Transverse colon (tissue), 4 donors: ENCODE data around the gene KHDC4.

ENCODE experiments used
- EP300 ChIP-seq: sonication (generic); formaldehyde crosslinking; IDR thresholded peaks from one replicate; pipeline ENCODE4 v1.6.1; 2017; ENCODE audit warnings: antibody characterized with exemption, low read depth
- POLR2A ChIP-seq: fragments of 450-650 bp; IDR thresholded peaks from one replicate; pipeline ENCODE4 v1.6.1; 2016; ENCODE audit warnings: antibody characterized with exemption, mild to moderate bottlenecking, moderate library complexity
- POLR2AphosphoS5 ChIP-seq, 3 donors: sonication (generic); formaldehyde crosslinking; IDR thresholded peaks; one replicate each; pipeline ENCODE4 v1.6.1; 2016; ENCODE audit warnings: antibody characterized with exemption in 3 of 3
- TF ChIP-seq, protein P1 (sequence below), 5 experiments: fragments of 200-600 bp in 3 of 5; fragments of 450-650 bp in 2 of 5; sonication (generic) in 3 of 5; IDR thresholded peaks; 1 replicate in 2 of 5; 2 replicates in 3 of 5; pipeline ENCODE4 v1.5.1; 2016 to 2017; ENCODE audit warnings: antibody characterized with exemption in 5 of 5, inconsistent platforms in 3 of 5, mild to moderate bottlenecking in 2 of 5, moderate library complexity in 1 of 5

DNA sequence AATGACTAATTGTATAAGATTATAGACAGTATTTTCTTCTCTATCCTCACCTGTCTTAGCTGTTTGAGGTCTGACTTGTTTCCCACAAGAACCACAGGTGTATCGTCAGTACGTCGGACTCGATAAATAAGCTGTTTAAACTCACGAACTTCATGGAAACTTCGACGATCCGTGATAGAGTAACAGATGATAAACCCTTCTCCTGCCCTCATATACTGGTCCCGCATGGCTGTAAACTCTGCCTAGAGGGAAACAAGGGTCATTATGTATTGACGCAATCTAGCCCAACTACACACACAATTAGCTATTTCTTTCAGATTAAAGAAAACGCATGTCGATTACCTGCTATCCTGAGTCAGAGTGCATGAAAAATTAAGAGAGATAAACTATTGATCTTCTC is 30.0 kb downstream of the KHDC4 start:
- TF ChIP-seq POLR2A = no peak
- TF ChIP-seq, protein P1, sequence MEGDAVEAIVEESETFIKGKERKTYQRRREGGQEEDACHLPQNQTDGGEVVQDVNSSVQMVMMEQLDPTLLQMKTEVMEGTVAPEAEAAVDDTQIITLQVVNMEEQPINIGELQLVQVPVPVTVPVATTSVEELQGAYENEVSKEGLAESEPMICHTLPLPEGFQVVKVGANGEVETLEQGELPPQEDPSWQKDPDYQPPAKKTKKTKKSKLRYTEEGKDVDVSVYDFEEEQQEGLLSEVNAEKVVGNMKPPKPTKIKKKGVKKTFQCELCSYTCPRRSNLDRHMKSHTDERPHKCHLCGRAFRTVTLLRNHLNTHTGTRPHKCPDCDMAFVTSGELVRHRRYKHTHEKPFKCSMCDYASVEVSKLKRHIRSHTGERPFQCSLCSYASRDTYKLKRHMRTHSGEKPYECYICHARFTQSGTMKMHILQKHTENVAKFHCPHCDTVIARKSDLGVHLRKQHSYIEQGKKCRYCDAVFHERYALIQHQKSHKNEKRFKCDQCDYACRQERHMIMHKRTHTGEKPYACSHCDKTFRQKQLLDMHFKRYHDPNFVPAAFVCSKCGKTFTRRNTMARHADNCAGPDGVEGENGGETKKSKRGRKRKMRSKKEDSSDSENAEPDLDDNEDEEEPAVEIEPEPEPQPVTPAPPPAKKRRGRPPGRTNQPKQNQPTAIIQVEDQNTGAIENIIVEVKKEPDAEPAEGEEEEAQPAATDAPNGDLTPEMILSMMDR (IDR thresholded peaks at IDR 0.05) = no peak
- no peak for TF ChIP-seq EP300
- TF ChIP-seq POLR2AphosphoS5 (IDR thresholded peaks at IDR 0.05) = no peak
